T1000 (cell line): ENCODE results near the gene EMCN.
"Not testable (repeated sequence)": the region's sequence is repeated elsewhere in the genome, so short reads cannot be mapped to it uniquely, and the experiment has no call there.

Source experiments
- DNase-seq: peaks from one replicate; lab custom pipeline; 2025; ENCODE audit warnings: mixed read lengths; lab: John Stamatoyannopoulos, UW

EMCN gene

GRCh38 chr4:100379583-100380105 is 138.2 kb downstream of the EMCN start:
- DNase-seq = no peak

DNA sequence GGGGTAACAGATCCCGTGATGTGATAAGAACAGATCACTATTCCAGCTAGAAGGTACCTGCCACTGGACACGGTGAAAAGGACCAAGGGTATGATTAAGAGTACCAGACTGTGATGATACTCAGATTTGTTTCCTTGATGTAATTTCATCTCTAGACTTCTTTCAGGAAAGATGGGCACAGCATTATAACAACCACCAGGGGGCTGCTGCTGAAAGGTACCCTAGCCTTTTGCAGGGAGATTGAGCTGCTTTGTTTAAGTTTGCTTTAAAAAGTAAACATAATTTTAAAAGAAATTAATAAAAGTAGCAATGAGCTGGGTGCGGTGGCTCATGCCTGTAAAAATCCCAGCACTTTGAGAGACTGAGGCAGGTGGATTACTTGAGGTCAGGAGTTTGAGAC is 145.4 kb downstream of the EMCN start:
- DNase-seq = no peak

GRCh38 chr4:100369871-100370270 is 148.0 kb downstream of the EMCN start:
- no peak for DNase-seq

DNA sequence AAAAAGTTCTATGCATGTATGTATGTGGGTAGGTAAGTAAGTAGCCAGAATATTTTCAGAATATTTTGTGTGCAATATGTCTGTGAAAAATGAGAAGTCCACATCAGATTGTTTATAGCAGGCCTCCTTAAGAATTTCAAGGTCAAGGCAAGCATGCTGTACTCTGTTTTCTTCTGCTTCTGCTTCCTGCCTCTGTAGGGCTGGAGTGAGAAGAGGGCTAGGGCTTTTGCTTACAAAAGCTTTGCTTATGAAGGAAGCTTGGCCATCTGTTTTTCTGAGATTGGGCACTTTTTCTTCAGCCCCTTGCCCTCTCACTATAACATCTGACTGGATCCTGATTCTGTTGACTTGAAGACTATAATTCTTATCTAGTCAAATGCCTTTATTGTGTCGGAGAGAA is 150.4 kb downstream of the EMCN start:
- no peak for DNase-seq

DNA sequence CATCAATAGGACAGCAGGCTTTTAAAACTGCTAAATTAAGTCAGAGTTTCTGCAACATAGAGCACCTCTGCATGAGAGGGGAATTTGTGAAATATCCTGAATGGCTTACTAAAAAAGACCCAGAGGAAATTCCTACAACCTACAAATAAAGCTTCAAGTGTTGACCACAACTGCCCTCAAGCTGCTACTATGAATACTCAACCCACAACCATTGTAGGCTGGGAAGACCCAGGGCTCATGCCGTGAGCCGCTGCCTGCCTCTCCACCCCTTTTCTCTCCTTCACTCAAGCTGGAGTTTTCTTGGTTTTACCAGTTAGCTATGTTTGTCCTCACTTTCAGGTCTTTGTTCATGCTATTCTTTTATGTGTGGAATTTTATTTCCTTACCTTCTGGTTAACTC is 151.6 kb downstream of the EMCN start:
- DNase-seq = no peak

- DNase-seq = no peak
Observed at GRCh38 chr4:100362366-100362765, 155.5 kb downstream of the EMCN start.

DNA sequence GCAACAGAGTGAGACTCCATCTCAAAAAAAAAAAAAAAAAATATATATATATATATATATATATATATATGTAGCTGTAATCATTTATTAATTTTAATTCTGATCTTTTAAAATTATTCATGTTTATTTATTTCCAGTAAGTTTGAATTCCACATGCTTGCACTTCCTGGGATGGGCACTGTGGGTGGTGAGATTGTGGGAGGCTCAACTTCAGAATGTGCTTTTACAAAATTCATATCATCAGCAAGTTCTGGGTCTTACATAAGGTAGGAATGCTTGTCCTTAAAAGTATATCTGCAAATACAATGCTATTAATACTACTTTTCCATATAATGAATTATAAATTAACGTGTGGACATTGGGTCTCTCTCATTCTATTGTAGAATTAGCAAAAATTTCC is 156.5 kb downstream of the EMCN start:
- DNase-seq = no peak

DNA sequence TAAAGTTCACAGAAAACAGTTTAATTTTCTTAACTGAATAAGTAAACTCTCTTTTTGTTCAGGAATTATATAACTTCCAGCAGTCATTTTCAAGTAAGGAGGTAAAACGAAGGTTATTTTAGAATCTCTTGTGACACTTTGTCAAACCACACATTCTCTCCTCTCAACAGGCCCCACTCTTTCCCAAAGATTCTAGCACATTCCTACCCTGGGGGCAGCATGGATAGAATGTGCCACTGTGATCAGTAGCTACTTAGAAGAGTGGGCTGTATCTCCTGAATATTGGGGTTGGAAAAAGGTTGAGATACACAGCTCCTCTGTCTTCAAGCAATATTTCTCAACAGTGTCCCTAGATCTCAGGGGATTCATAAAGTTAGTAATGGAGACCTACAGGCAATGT is 157.6 kb downstream of the EMCN start:
- DNase-seq = no peak

GRCh38 chr4:100359441-100359840 is 158.4 kb downstream of the EMCN start:
- DNase-seq = no peak

DNA sequence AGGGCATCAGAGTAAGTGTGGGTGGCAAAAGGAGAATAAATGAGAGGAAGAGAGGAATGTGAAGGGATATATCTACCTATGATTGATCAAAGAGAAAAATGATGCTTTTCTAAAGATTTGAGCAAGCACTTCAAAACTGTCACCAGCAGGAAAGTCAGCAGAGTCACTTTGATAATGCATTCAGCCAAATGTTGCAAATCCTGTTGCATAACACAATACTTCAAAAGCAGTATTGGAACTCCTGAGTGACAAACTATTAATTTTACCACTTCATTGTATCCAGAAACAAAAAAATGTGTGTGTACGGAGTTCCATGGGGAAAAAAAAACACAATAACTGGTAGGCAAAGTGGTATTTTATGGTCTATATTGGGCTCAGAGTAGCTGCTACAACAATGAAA is 160.3 kb downstream of the EMCN start:
- DNase-seq = no peak

GRCh38 chr4:100356172-100356571 is 161.7 kb downstream of the EMCN start:
- DNase-seq = no peak

DNA sequence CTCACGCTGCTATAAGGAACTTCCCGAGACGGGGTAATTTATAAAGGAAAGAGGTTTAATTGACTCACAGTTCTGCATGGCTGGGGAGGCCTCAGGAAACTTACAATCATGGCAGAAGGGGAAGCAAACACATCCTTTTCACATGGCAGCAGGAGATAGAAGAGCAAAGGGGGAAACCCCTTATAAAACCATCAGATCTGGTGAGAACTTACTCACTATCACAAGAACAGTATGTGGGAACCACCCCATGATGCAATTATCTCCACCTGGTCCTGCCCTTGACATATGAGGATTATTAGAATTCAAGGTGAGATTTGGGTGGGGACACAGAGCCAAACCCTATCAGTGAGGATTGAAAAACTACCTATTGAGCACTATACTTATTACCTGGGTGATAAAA is 165.5 kb downstream of the EMCN start:
- DNase-seq = not testable (repeated sequence)

- no peak for DNase-seq
Observed at GRCh38 chr4:100348473-100348872, 169.3 kb downstream of the EMCN start.

DNA sequence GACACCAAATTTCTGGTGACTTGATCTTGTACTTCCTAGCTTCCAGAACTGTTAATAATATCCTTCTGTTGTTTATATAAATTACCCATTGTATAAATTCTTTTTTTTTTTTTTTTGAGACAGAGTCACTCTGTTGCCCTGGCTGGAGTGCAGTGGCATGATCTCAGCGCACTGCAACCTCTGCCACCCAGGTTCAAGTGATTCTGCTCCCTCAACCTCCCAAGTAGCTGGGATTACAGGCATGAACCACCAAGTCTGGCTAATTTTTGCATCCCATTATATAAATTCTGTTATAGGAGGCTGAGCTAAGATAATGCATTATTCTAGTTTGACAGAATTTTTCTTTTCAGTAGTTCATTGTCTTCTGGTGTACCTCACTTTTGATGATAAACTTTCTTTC is 170.6 kb downstream of the EMCN start:
- no peak for DNase-seq

DNA sequence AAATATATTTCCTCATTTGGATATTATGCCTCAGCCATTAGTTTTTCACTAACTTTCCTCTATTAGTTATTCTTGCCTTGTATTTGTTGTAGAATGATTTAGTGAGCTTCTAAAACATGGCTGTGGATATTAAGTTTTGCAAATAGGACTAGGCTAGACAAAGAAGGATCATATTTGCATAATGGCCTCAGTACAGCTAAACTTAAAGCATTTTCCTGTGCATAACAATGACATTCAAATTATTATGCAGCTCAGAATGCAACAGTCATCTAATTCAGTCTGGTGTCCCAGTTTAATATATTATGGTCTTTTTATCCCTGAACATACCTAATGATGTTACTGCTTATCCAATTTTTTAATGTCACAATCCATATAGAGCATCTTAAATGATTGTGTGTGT is 172.2 kb downstream of the EMCN start:
- DNase-seq = no peak
